HG02943 (cell line): ENCODE data around the gene PRC1.

Experiments
- ATAC-seq: cut with Tn5 transposase; IDR thresholded peaks from one replicate; pipeline ENCODE4 v1.9.1; 2021; ENCODE audit warnings: mild to moderate bottlenecking, low read depth, moderate library complexity; ENCODE audit not compliant: unreplicated experiment

Gene PRC1

DNA sequence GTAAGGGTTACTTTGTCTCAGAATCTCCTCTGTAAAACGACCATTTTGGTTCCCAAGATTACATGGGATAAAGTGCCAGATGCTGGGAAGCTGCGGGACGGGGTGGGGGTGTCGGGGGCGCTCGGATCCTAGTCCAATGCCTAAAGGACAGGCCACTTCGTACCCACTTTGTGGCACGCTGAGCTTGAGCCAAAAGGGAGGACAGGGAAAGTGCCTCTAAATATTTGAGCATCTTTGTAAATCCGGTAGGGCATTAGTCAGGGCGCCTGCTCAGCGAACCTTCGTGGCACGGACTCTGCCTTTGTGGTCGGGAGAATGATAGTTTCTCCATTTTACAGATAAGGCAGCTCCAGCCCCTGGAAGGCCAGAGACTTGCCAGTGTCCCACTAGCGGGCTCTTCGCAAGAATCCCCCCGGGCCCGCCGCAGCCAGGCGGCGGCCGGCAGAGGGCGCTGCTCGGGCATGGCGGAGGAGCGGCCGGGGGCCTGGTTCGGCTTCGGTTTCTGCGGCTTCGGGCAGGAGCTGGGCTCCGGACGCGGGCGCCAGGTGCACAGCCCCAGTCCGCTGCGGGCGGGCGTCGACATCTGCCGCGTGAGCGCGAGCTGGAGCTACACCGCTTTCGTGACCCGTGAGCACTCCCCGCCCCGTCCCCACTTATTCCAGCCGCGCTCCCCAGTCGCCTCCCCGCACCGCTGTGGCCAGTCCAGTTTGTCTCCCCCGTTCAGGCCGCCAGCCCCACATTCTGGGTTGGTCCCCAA is 37.9 kb downstream of the PRC1 start:
- no peak for ATAC-seq

GRCh38 chr15:90955624-90956273 is 38.6 kb downstream of the PRC1 start:
- ATAC-seq = no peak

- peak; percentile 92 for ATAC-seq
Measured at GRCh38 chr15:90954712-90955623, 39.4 kb downstream of the PRC1 start, which contains the start of gene RCCD1. TSS of gene RCCD1 (plus strand) at chr15:90954884. CDS start at chr15:90956735, 1,851 bp downstream.

DNA sequence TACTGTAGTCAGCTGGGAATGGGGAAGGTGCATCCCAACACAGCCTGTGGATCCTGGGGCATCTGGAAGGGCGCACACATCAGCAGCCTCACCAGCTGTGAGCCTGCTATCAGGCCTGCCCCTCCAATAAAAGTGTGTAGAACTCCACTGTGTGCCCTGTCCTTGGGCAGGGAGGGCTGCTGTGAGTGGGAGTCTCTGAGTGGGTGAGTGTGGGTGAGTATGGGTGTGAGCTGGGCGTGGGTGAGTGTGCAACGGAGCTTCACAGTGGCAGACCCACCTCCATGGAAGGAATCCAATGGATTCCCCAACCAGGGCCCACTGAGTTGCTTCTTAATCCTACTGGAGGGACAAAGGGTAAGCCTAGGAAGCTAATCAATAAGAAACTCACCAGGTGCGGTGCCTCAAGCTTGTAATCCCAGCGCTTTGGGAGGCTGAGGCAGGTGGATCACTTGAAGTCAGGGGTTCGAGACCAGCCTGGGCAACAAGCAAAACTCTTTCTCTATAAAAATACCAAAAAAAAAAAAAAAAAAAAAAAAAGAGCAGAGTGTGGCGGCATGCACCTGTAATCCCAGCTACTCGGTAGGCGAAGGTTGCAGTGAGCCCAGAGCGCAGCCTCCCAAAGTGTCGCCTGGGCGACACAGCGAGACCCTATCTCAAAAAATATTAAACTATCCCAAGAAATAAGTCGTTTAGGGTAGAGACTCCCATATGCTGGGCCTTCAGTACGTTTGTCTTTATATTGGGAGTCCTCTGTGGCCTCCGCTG is 40.2 kb downstream of the PRC1 start:
- ATAC-seq = no peak

DNA sequence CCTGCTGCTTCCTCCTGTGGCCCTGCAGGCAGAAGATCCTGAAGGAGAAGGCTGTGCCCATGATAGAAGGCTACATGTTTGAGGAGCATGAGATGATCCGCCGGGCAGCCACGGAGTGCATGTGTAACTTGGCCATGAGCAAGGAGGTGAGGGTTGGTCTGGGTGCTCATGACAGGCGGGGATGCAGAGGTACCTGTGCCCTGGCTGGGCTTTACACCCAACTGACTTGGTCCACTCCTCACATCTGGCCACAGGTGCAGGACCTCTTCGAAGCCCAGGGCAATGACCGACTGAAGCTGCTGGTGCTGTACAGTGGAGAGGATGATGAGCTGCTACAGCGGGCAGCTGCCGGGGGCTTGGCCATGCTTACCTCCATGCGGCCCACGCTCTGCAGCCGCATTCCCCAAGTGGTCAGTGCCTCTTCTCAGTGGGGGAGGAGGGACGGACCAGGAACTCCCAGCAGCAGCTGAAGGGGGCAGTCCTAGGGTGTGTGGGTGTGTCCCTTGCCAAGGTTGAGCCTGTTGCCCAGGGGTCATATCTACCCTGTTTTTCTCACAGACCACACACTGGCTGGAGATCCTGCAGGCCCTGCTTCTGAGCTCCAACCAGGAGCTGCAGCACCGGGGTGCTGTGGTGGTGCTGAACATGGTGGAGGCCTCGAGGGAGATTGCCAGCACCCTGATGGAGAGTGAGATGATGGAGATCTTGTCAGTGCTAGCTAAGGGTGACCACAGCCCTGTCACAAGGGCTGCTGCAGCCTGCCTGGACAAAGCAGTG is 41.2 kb downstream of the PRC1 start:
- no peak for ATAC-seq

DNA sequence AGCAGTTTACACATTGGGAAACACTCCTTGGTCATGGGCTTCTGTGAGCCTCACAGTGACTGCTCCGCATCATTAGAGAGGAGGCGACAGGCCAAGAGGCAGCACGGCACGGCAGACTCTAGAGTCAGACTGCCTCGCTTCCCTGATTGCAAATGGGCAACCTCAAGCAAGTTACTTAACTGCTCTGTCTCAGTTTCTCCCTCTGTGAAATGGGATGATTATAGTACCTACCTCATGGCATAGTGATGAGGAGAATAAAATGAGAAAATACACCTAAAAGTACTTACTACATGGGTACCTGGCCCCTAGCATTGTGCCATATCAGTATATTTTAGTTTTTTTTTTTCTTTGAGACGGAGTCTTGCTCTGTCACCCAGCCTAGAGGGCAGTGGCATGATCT is 43.7 kb downstream of the PRC1 start:
- ATAC-seq = no peak

- no peak for ATAC-seq
Measured at GRCh38 chr15:90949979-90950675, 44.2 kb downstream of the PRC1 start.

DNA sequence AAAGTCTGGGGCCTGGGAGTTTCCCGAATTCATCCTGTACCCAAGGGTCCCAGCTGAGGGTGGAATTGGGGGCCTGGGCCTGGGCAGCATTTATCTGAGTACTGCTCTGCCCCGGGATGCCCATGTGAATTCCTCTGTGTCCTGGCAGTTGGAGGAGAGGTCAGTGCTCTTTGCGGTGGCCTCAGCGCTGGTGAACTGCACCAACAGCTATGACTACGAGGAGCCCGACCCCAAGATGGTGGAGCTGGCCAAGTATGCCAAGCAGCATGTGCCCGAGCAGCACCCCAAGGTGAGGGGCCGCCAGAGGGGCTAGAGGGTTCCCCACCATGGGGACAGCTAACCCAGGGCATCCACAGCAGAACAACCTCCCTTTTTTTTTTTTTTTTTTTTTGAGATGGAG is 45.8 kb downstream of the PRC1 start:
- ATAC-seq = no peak

DNA sequence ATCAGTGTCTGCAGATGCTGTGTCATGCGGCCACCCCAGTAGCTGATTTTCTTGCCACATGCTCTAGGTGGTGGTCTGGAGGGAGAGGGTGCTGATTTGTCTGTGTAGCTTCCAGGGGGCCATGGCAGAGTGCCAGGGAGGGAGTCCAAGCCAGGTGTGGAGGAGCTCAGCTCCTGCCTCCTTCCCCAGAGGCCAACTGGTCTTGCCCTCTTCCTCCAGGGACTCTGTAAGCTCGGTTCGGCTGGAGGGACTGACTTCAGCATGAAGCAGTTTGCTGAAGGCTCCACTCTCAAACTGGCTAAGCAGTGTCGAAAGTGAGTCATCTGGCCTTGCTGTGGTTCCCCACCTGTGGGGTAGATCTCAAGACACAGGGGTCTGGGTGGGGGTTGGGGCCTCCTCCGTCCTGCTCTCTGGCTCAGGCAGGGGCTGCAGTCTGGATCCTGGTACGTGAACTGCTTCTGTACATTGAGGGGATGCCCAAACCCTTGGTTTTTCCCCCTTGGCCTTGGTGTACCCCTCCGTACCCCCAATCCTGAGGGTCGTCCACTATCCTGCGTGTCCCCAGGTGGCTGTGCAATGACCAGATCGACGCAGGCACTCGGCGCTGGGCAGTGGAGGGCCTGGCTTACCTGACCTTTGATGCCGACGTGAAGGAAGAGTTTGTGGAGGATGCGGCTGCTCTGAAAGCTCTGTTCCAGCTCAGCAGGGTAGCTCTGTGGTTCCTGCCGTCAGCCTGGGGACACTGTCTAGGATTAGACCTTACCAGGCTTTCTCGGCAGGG is 46.6 kb downstream of the PRC1 start:
- no peak for ATAC-seq

- ATAC-seq = no peak
Measured at GRCh38 chr15:90946941-90947576, 47.3 kb downstream of the PRC1 start.

- no peak for ATAC-seq
Measured at GRCh38 chr15:90946538-90946937, 47.8 kb downstream of the PRC1 start.

- ATAC-seq = no peak
Measured at GRCh38 chr15:90945091-90945490, 49.2 kb downstream of the PRC1 start.

DNA sequence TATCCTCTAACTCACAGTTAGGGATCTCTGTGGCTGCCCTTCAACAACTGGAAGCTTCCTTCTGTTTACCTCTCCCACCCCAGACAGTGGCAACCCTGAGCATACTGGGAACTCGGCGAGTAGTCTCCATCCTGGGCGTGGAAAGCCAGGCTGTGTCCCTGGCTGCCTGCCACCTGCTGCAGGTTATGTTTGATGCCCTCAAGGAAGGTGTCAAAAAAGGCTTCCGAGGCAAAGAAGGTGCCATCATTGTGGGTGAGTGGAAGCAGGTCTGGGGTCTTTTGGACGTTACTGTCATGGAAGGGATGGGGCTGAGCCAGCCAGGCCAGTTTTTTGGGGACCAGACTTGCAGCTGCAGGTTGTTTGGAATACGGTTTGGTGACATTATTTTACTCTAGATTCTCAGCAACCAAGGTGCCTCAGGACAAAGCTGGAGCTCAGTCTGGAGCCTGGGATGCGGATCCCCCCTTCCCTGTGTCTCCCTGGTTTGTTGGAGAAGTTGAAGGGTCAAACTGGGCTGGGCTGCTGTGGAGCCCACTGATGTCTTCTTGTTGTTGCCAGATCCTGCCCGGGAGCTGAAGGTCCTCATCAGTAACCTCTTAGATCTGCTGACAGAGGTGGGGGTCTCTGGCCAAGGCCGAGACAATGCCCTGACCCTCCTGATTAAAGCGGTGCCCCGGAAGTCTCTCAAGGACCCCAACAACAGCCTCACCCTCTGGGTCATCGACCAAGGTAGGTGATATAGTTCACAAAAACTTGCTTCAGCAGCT is 51.8 kb downstream of the PRC1 start:
- no peak for ATAC-seq

- no peak for ATAC-seq
Measured at GRCh38 chr15:90941038-90941437, 53.3 kb downstream of the PRC1 start.

DNA sequence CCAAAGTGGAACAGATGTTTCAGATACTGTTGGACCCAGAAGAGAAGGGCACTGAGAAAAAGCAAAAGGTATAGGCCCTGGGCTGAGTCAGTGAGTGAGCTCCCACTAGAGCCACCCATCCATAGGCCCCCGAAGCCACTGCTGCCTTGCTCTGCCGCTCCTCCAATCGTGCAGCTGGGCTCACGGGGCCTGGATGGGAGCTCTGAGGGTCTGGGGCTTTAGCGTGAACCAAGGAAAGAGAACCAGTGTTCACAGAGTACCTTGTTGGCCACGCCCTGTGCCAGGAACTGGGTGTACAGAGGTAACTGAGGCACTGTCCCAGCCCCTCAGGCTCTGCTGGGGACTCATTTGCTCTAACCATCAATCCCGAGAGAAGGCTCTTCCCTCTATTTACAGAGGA is 54.6 kb downstream of the PRC1 start:
- ATAC-seq = no peak

DNA sequence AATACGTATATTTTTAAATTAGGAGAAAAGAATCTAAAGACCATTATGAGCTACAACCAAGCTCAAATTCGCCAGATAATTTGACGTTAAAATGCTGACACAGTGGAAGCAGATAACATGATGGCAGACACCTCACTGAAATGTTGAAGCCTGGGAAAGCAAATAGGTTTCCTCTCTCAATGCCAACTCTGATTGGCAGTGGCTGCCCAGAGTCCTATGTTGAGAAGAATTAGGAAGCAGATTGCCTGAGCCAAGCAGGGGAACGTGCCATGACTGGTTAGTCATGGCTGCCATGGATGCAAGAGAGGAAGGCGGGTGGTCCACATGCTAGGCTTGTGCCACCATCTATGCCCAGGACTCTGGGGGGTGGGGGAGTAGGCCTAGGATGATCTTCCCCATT is 56.1 kb downstream of the PRC1 start:
- no peak for ATAC-seq

DNA sequence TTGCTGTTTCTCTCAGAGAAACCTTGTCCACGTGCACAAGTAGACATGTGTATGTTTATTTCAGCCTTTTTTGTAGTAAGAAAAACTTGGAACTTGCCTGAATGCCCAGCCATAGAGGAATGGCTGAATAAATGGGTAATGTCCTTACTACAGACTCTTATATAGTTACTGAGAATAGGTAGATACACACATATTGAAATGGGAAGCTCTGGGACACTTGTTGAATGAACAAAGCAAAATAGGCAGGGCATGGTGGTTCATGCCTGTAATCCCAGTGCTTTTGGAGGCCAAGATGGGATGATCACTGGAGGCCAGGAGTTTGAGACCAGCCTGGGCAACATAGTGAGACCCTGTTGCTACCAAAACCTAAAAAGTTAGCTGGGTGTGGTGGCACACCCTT is 57.5 kb downstream of the PRC1 start:
- no peak for ATAC-seq
